ENCODE data around the gene GAST. TPM values are rescaled to one million over a fixed set of nuclear protein-coding genes. Genes with fewer than 3 reads are reported as not detected.

Gene GAST
- total and polyA plus RNA-seq, 9 of the 15 experiments (the other 6 are each of a cell fraction or from before 2014, with no cell fraction given): not detected

DNA sequence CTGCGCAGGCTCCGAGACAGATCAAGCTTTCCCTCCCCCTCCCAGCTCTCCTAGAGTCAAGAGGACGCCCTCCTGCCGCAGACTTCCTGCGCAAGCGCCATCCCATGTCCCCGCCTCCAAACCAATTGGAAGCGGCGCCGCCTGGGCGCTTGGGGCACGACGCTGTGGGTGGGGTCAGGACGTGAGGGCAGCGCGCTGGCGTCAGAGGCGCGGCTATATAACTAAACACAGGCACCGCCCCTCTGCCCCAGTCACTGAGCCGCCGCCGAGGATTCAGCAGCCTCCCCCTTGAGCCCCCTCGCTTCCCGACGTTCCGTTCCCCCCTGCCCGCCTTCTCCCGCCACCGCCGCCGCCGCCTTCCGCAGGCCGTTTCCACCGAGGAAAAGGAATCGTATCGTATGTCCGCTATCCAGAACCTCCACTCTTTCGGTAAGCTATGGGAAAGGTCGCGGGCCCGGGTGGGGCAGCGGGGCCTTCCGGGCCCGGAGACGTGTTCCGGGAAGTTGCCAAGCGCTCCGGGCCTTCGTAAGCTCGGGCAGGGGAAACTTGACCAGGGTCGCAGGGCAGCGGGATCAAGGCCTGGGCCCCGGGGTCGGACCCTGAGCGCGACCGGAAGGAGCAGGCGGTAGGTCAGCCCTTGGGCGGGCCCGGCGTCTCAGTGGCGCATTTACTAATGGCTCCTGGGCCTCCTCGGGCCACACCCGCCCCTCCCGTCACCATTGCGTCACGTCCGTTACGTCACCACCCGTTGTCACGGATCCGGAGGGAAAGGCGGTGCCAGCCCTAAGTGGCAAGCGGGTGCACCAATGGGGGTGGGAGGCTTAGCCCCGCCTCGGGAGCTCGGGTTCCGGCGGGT is 23.3 kb upstream of the GAST start, which contains the start of gene EIF1 (continued):
- TF ChIP-seq CREB3L1 (IDR thresholded peaks at IDR 0.05; ENCODE audit: borderline replicate concordance, low read depth): peak; percentile 50; the same call in 1 of the 2 replicates
- TF ChIP-seq ZBTB49 (CRISPR knock-in tag; IDR thresholded peaks at IDR 0.05; ENCODE audit: borderline replicate concordance): no peak; the same call in 1 of the 2 replicates
- no peak for TF ChIP-seq IFI16 (CRISPR knock-in tag; IDR thresholded peaks at IDR 0.05)
- peak; percentile 62 for TF ChIP-seq ETS2 (tag; IDR thresholded peaks at IDR 0.05; ENCODE audit: borderline replicate concordance, poor library complexity, severe bottlenecking)
- no peak for TF ChIP-seq SREBF1 (IDR thresholded peaks at IDR 0.05; ENCODE audit: borderline replicate concordance, low read depth, low read length)
- no peak for TF ChIP-seq ZNF224 (CRISPR knock-in tag; IDR thresholded peaks at IDR 0.05)
- TF ChIP-seq, protein P1, sequence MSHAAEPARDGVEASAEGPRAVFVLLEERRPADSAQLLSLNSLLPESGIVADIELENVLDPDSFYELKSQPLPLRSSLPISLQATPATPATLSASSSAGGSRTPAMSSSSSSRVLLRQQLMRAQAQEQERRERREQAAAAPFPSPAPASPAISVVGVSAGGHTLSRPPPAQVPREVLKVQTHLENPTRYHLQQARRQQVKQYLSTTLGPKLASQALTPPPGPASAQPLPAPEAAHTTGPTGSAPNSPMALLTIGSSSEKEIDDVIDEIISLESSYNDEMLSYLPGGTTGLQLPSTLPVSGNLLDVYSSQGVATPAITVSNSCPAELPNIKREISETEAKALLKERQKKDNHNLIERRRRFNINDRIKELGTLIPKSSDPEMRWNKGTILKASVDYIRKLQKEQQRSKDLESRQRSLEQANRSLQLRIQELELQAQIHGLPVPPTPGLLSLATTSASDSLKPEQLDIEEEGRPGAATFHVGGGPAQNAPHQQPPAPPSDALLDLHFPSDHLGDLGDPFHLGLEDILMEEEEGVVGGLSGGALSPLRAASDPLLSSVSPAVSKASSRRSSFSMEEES (CRISPR knock-in tag; IDR thresholded peaks at IDR 0.05): no peak; the same call in 1 of the 2 replicates
- no peak for TF ChIP-seq TEAD2 (tag; IDR thresholded peaks at IDR 0.05)
- no peak for TF ChIP-seq SRSF9 (IDR thresholded peaks at IDR 0.05; ENCODE audit: borderline replicate concordance, low read depth, low read length)
- TF ChIP-seq ZNF133 (CRISPR knock-in tag; IDR thresholded peaks at IDR 0.05): 0 out of 2 replicates have a peak, but pooled peaks have one; percentile 60
- TF ChIP-seq SRSF1 (IDR thresholded peaks at IDR 0.05; ENCODE audit: low read depth, low read length): peak; percentile 97
- TF ChIP-seq ADNP (tag; IDR thresholded peaks at IDR 0.05): no peak
- TF ChIP-seq ZBTB7A (IDR thresholded peaks at IDR 0.05; ENCODE audit: borderline replicate concordance, control insufficient read depth, low read depth, low read length): peak; percentile 88; the same call in 1 of the 2 replicates
- peak; percentile 72 for TF ChIP-seq CXXC5 (CRISPR knock-in tag; IDR thresholded peaks at IDR 0.05)
- TF ChIP-seq MYC (IDR thresholded peaks at IDR 0.05; ENCODE audit: low read depth, low read length): no peak
- TF ChIP-seq MYC (CRISPR knock-in tag; IDR thresholded peaks at IDR 0.05; ENCODE audit: borderline replicate concordance, low read depth): peak; percentile 87; the same call in 1 of the 2 replicates
- TF ChIP-seq, protein P2, sequence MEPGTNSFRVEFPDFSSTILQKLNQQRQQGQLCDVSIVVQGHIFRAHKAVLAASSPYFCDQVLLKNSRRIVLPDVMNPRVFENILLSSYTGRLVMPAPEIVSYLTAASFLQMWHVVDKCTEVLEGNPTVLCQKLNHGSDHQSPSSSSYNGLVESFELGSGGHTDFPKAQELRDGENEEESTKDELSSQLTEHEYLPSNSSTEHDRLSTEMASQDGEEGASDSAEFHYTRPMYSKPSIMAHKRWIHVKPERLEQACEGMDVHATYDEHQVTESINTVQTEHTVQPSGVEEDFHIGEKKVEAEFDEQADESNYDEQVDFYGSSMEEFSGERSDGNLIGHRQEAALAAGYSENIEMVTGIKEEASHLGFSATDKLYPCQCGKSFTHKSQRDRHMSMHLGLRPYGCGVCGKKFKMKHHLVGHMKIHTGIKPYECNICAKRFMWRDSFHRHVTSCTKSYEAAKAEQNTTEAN (CRISPR knock-in tag; IDR thresholded peaks at IDR 0.05): no peak
- TF ChIP-seq FOS (IDR thresholded peaks at IDR 0.05; ENCODE audit: extremely low read depth, insufficient read length): peak; percentile 80
- TF ChIP-seq PTBP1 (IDR thresholded peaks at IDR 0.05; ENCODE audit: low read depth, low read length): no peak
- TF ChIP-seq GABPB2 (CRISPR knock-in tag; conservative IDR thresholded peaks at IDR 0.05): peak; percentile 91
